Kidney epithelial cell (primary cell): ENCODE results near the gene MED13L. TPM values are rescaled to one million over a fixed set of nuclear protein-coding genes. Genes with fewer than 3 reads are reported as not detected.

Experiments used
- DNase-seq: peaks from one replicate; pipeline ENCODE4 v3.0.0-alpha.2; 2010; ENCODE audit warnings: low read depth
- H3K27me3 ChIP-seq: 2 replicates; pipeline ENCODE4 v1.6.0; 2011; ENCODE audit warnings: low read length; ENCODE audit not compliant: control insufficient read depth, insufficient read depth
- H3K36me3 ChIP-seq: 2 replicates; pipeline ENCODE4 v1.5.1; 2011; ENCODE audit warnings: low read length; ENCODE audit not compliant: control insufficient read depth, insufficient read depth
- H3K4me3 ChIP-seq: 2 replicates; pipeline ENCODE4 v1.5.1; 2011; ENCODE audit warnings: low read depth, mild to moderate bottlenecking, control low read depth, low read length
- total RNA-seq: library from RNA; depleted of rRNA; stranded (reverse); fragments of >200 nt; gene quantifications from 2 replicates; pipeline ENCODE4 v1.2.3, GENCODE V29; 2015
- TF ChIP-seq, protein P1 (sequence below): IDR thresholded peaks from 2 replicates; pipeline ENCODE4 v1.5.1; 2011; ENCODE audit warnings: mild to moderate bottlenecking, moderate library complexity, low read length, control low read depth, inconsistent platforms; ENCODE audit not compliant: insufficient read depth, poor library complexity, severe bottlenecking

The MED13L gene
- total RNA-seq, 1 donor from 2014 or later = 45.9 TPM

DNA sequence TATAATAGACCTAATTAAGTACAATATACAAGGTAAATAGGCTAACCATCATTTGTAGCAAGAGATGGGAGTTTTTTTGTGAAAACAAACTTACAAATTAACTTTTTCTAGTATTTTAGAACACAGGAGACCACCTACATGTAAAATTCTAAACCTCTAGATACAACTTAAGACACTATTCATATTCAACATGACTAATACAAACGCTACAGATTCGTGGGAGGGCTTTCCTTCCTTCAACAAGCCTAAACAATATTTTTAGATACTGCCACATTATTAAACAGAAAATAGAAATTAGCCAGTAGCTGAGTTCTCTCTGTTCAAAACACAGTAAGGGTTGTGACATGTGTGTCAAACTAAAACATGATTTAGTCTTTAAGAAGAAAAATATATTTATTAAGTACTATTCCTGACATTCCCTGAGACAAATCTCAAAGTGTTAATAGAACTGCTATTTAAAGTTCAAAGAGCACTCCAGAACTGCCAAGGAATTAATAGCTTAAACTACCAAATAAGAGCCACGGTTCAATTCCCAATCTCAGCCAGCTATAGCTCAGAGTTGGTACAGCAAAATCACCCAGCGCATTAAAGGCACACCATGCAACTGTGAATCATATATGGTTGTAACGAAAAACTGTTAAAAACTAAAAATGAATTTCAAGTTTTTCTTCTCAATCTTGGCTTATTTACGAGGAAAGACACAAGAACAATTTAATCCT is 10.7 kb downstream of the MED13L start:
- TF ChIP-seq, protein P1, sequence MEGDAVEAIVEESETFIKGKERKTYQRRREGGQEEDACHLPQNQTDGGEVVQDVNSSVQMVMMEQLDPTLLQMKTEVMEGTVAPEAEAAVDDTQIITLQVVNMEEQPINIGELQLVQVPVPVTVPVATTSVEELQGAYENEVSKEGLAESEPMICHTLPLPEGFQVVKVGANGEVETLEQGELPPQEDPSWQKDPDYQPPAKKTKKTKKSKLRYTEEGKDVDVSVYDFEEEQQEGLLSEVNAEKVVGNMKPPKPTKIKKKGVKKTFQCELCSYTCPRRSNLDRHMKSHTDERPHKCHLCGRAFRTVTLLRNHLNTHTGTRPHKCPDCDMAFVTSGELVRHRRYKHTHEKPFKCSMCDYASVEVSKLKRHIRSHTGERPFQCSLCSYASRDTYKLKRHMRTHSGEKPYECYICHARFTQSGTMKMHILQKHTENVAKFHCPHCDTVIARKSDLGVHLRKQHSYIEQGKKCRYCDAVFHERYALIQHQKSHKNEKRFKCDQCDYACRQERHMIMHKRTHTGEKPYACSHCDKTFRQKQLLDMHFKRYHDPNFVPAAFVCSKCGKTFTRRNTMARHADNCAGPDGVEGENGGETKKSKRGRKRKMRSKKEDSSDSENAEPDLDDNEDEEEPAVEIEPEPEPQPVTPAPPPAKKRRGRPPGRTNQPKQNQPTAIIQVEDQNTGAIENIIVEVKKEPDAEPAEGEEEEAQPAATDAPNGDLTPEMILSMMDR = no peak
- no peak overlapping the region for H3K4me3 ChIP-seq
- DNase-seq = no peak
- H3K36me3 ChIP-seq = no peaks in the 10 kb centered on the region
- no peaks in the 10 kb centered on the region for H3K27me3 ChIP-seq

DNA sequence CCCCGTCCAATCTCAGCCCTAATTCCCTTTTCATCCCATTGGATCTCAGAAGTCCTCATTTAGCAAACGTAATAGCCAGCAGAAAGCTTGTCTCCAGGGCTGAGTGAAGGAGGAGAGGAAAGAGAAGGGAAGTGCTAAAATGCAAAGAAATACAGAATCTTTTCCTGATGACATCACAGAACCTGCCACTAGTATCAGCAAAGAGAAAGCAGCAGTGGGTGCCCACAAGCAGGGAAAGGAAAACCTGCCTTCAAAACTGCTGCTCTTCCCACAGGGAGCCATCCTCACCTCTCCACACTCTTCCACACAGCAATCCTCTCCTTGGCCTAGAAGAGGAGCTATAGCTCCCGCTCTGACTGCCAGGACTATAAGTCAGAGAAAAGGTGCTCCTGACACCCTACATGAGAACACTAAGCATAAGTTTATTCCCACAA is 11.3 kb downstream of the MED13L start:
- H3K4me3 ChIP-seq = no peak overlapping the region
- no peak for DNase-seq
- H3K36me3 ChIP-seq = no peaks in the 10 kb centered on the region
- no peaks in the 10 kb centered on the region for H3K27me3 ChIP-seq
- TF ChIP-seq, protein P1 = peak; percentile 15

DNA sequence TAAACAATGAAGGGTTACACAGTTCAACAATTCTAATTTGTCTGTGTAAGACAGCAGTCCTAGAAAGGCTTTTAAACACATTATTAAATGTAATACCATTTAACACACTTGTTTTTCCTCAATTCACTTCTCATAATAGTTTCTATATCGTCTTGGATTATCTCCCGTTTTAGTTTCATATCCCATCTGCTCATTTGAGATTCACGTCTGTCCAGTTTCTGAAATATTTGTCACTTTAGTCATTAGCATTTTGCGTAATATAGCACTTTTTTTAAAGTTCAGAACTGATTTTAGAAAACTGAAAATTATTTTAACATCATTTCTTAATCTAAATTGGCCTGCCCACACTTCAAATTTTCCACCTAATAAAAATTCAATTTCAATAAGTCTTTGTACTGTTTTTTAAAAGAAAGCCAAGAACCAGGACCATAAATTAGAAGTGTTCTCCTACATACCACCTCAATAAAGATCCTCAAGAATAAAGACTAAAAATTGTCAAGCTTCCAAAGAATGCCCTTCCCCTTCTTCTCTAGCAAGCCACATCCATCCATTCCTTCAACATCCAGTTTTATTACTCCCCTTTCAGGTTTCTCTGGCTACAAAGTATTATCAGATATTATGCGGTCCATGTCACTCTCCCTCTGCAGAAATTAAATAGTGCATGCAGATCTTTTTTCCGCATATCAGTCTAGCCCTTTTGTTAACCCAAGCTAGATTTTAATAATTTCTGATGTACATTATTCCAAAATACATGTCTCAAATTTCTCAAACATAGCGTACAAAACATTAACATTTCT is 11.9 kb downstream of the MED13L start:
- H3K27me3 ChIP-seq = no peaks in the 10 kb centered on the region

DNA sequence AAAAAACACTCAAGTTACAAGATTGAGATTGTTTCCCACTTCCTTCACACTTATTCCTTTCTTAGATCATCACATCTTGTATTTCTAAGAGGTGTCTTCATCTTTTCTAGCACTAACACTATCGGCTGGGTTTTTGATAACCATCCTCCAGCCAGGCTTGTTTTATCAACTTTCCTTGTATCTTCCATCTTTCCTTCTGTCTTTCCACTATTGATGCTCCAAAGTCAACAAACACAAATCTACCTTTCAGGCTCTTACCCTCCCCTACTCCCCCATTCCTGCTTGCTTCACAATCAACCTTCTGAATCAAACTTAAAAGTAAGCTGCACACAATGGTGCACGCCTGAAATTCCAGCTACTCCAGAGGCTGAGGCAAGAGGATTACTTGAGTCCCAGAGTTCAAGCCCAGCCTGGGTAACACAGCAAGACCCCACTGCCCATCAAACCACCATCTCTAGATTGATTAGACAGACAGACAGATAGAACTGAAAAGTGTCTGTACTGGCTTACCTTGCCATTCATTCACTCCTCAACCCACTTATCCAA is 12.9 kb downstream of the MED13L start:
- DNase-seq = no peak
- Histone ChIP-seq H3K36me3 (no peaks in the 10 kb centered on the region), H3K27me3 (no peaks in the 10 kb centered on the region), H3K4me3 (no peak overlapping the region)
- TF ChIP-seq, protein P1 = no peak

More for the DNA sequence above, 11.9 kb downstream of the MED13L start:
- no peak for DNase-seq
- no peak overlapping the region for H3K4me3 ChIP-seq
- TF ChIP-seq, protein P1 = no peak
- no peaks in the 10 kb centered on the region for H3K36me3 ChIP-seq

DNA sequence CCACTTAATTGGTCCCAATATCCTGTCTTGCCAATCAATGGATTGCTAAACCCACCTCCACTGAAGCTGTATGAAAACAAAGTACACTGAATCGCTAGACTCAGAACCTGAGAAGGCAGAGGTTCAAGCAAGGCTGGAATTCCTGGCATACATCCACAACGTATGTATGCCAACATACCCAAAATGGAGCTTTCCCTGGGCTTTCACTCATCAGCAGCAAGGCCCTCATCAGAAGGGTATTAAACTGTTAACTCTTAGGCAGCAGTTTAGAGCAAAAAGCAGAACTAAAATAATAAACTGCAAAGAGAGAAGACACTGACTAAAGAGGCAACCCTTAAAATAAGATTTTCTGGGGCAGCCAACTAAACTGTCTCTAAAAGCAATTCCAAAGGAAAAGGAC is 13.6 kb downstream of the MED13L start:
- TF ChIP-seq, protein P1 = no peak
- no peaks in the 10 kb centered on the region for H3K36me3 ChIP-seq
- no peak for DNase-seq
- H3K4me3 ChIP-seq = no peak overlapping the region
- H3K27me3 ChIP-seq = no peaks in the 10 kb centered on the region
